H9 (cell line): ENCODE data around the gene PRKCB. TPM values are rescaled to one million over a fixed set of nuclear protein-coding genes. Genes with fewer than 3 reads are reported as not detected.
"Not testable (repeated sequence)": the region's sequence is repeated elsewhere in the genome, so short reads cannot be mapped to it uniquely, and the experiment has no call there.

Source experiments
- DNase-seq: peaks from one replicate; pipeline ENCODE4 v3.0.0-alpha.2; 2017
- H2AFZ ChIP-seq: one replicate; pipeline ENCODE4 v1.6.1; 2013; ENCODE audit warnings: mild to moderate bottlenecking, low read length, control low read depth, moderate library complexity
- H2AK5ac ChIP-seq: 2 replicates; pipeline ENCODE4 v1.6.1; 2013; ENCODE audit warnings: low read length, control low read depth, mixed read lengths; ENCODE audit not compliant: insufficient read length
- H2BK120ac ChIP-seq: one replicate; pipeline ENCODE4 v1.6.1; 2013; ENCODE audit warnings: low read depth, mild to moderate bottlenecking, low read length, control low read depth, inconsistent platforms; ENCODE audit not compliant: poor library complexity, severe bottlenecking
- H2BK12ac ChIP-seq: 2 replicates; pipeline ENCODE4 v1.6.1; 2013; ENCODE audit warnings: low read length, control low read depth, mixed read lengths, low read depth; ENCODE audit not compliant: insufficient read length
- H2BK15ac ChIP-seq: 2 replicates; pipeline ENCODE4 v1.6.1; 2013; ENCODE audit warnings: low read depth, low read length, control low read depth
- H2BK20ac ChIP-seq: one replicate; pipeline ENCODE4 v1.6.1; 2013; ENCODE audit warnings: low read depth, mild to moderate bottlenecking, low read length, control low read depth, inconsistent platforms; ENCODE audit not compliant: poor library complexity, severe bottlenecking
- H2BK5ac ChIP-seq: 2 replicates; pipeline ENCODE4 v1.6.1; 2013; ENCODE audit warnings: low read length, control low read depth, mixed read lengths; ENCODE audit not compliant: insufficient read length
- H3K14ac ChIP-seq: 2 replicates; pipeline ENCODE4 v1.6.1; 2013; ENCODE audit warnings: low read length, control low read depth; ENCODE audit not compliant: insufficient read depth
- H3K18ac ChIP-seq: 2 replicates; pipeline ENCODE4 v1.6.1; 2013; ENCODE audit warnings: low read depth, mild to moderate bottlenecking, mixed read lengths, low read length, control low read depth; ENCODE audit not compliant: insufficient read length
- H3K23ac ChIP-seq: 2 replicates; pipeline ENCODE4 v1.6.1; 2013; ENCODE audit warnings: low read length, control low read depth, mixed read lengths, low read depth; ENCODE audit not compliant: insufficient read length
- H3K23me2 ChIP-seq: 2 replicates; pipeline ENCODE4 v1.6.1; 2013; ENCODE audit warnings: low read depth, mild to moderate bottlenecking, mixed read lengths, low read length, control low read depth; ENCODE audit not compliant: insufficient read length, poor library complexity, severe bottlenecking
- H3K27ac ChIP-seq: 2 replicates; pipeline ENCODE4 v1.5.1; 2013; ENCODE audit warnings: low read length, control low read depth, mixed read lengths, low read depth; ENCODE audit not compliant: insufficient read length
- H3K27me3 ChIP-seq: 2 replicates; pipeline ENCODE4 v1.6.1; 2013; ENCODE audit warnings: low read length, control low read depth, inconsistent platforms; ENCODE audit not compliant: insufficient read depth
- H3K4ac ChIP-seq: 2 replicates; pipeline ENCODE4 v1.6.1; 2013; ENCODE audit warnings: low read depth, mild to moderate bottlenecking, control low read depth, inconsistent platforms, low read length, moderate library complexity
- H3K4me1 ChIP-seq: 2 replicates; pipeline ENCODE4 v1.6.1; 2013; ENCODE audit warnings: low read length, control low read depth, inconsistent platforms; ENCODE audit not compliant: insufficient read depth
- H3K4me2 ChIP-seq: 2 replicates; pipeline ENCODE4 v1.6.1; 2013; ENCODE audit warnings: low read length, control low read depth, mixed read lengths; ENCODE audit not compliant: insufficient read length, insufficient read depth
- H3K56ac ChIP-seq: 2 replicates; pipeline ENCODE4 v1.6.1; 2013; ENCODE audit warnings: low read depth, mild to moderate bottlenecking, mixed read lengths, low read length, control low read depth; ENCODE audit not compliant: insufficient read length
- H3K79me1 ChIP-seq: 2 replicates; pipeline ENCODE4 v1.6.1; 2013; ENCODE audit warnings: low read depth, mild to moderate bottlenecking, moderate library complexity, low read length, control low read depth, inconsistent platforms; ENCODE audit not compliant: insufficient read depth, poor library complexity, severe bottlenecking
- H3K79me2 ChIP-seq: 2 replicates; pipeline ENCODE4 v1.6.1; 2013; ENCODE audit warnings: low read length, control low read depth, inconsistent platforms; ENCODE audit not compliant: insufficient read depth
- H3K9ac ChIP-seq: 2 replicates; pipeline ENCODE4 v1.6.1; 2013; ENCODE audit warnings: low read length, control low read depth, mixed read lengths; ENCODE audit not compliant: insufficient read length; ENCODE audit errors: extremely low read depth
- H3K9me3 ChIP-seq: one replicate; pipeline ENCODE4 v1.6.1; 2013; ENCODE audit warnings: low read depth, low read length, inconsistent platforms; ENCODE audit not compliant: control insufficient read depth
- H3T11ph ChIP-seq: one replicate; pipeline ENCODE4 v1.6.1; 2013; ENCODE audit warnings: mild to moderate bottlenecking, low read length, control low read depth, inconsistent platforms
- H4K20me1 ChIP-seq: one replicate; pipeline ENCODE4 v1.6.1; 2013; ENCODE audit not compliant: control insufficient read depth, insufficient read length, insufficient read depth
- H4K5ac ChIP-seq: 2 replicates; pipeline ENCODE4 v1.6.1; 2013; ENCODE audit warnings: low read depth, mild to moderate bottlenecking, mixed read lengths, low read length, control low read depth; ENCODE audit not compliant: insufficient read length
- H4K8ac ChIP-seq: replicated peaks from 2 replicates; pipeline ENCODE4 v1.6.1; 2013; ENCODE audit warnings: low read length, control low read depth, mixed read lengths, low read depth; ENCODE audit not compliant: insufficient read length
- H4K91ac ChIP-seq: 2 replicates; pipeline ENCODE4 v1.6.1; 2013; ENCODE audit warnings: low read depth, mild to moderate bottlenecking, moderate library complexity, mixed read lengths, low read length, control low read depth; ENCODE audit not compliant: insufficient read length
- H3K27ac Mint-ChIP-seq, 3 experiments: 2 replicates in 2 of 3; 3 replicates in 1 of 3; pipeline ENCODE4 v1.8.0; 2020 to 2021; ENCODE audit warnings: mixed read lengths in 3 of 3, mild to moderate bottlenecking in 1 of 3, moderate library complexity in 1 of 3
- H3K27me3 Mint-ChIP-seq: 2 replicates; pipeline ENCODE4 v1.8.0; 2021; ENCODE audit warnings: low read depth, mild to moderate bottlenecking, moderate library complexity, mixed read lengths
- H3K36me3 Mint-ChIP-seq, 3 experiments: 2 replicates in 2 of 3; 3 replicates in 1 of 3; pipeline ENCODE4 v1.8.0; 2020 to 2021; ENCODE audit warnings: low read depth in 3 of 3, mixed read lengths in 3 of 3; ENCODE audit not compliant: insufficient read depth in 1 of 3
- H3K4me1 Mint-ChIP-seq, 2 experiments: 2 replicates each; pipeline ENCODE4 v1.8.0; 2020; ENCODE audit warnings: mixed read lengths in 2 of 2
- H3K4me3 Mint-ChIP-seq, 2 experiments: 2 replicates in 1 of 2; 3 replicates in 1 of 2; pipeline ENCODE4 v1.8.0; 2020 to 2021; ENCODE audit warnings: mild to moderate bottlenecking in 2 of 2, mixed read lengths in 2 of 2, moderate library complexity in 1 of 2
- H3K9me3 Mint-ChIP-seq, 2 experiments: 2 replicates in 1 of 2; 3 replicates in 1 of 2; pipeline ENCODE4 v1.8.0; 2020; ENCODE audit warnings: mild to moderate bottlenecking in 2 of 2, mixed read lengths in 2 of 2, moderate library complexity in 1 of 2
- WGBS: extraction: QIAGEN DNeasy Blood & Tissue Kit; methylation state at CpG from one replicate; pipeline ENCODE4 v1.1.7; 2013; ENCODE audit warnings: missing lambda C conversion rate, low lambda C conversion rate, mixed read lengths; ENCODE audit not compliant: insufficient read length; ENCODE audit errors: extremely low coverage; 5-methylcytosine and 5-hydroxymethylcytosine counted together
- total RNA-seq: library from RNA; stranded (reverse); gene quantifications from 2 replicates; pipeline ENCODE4 v1.2.1, GENCODE V29; 2021
- TF ChIP-seq, protein P1 (sequence below): fragments of 200-600 bp; sonication (generic); conservative IDR thresholded peaks from 3 replicates; pipeline ENCODE4 v1.8.0; 2021; ENCODE audit warnings: antibody characterized with exemption, mild to moderate bottlenecking

PRKCB gene
- total RNA-seq, 1 experiment from 2014 or later, result 7.0 TPM

DNA sequence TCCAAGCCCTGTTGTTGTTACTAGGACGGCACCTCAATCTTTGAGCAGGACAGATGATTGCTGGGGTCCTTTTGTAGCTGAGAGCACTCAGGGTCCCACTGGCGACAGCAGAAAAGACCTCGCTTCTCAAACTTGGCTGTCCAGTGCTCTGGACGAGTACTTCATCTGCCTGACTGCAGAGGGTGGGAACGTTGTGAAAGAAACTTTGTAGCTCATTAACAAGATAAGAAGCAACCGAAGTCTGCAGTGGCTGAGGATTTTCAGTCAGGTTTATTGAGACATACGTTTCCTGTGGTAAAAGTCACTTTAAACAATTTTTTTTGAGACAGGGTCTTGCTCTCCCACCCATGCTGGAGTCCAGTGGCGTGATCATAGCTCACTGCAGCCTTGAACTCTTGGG is 191.7 kb downstream of the PRKCB start:
- Histone ChIP-seq H3K56ac (no peak overlapping the region), H3K27ac (no peak overlapping the region), H3K23ac (no peak overlapping the region), H2BK12ac (no peak overlapping the region), H3K79me1 (no peaks in the 10 kb centered on the region), H3K14ac (no peak overlapping the region), H3K4me2 (no peak overlapping the region), H4K5ac (no peak overlapping the region), H3K79me2 (no peaks in the 10 kb centered on the region), H2AK5ac (no peak overlapping the region), H2BK20ac (no peak overlapping the region), H3K9me3 (no peaks in the 10 kb centered on the region), H4K20me1 (no peaks in the 10 kb centered on the region), H2BK5ac (no peak overlapping the region), H2AFZ (no peak overlapping the region), H4K91ac (no peak overlapping the region), H4K8ac (no peak overlapping the region), H3K4ac (no peak overlapping the region), H3K27me3 (no peaks in the 10 kb centered on the region), H2BK120ac (no peak overlapping the region), H2BK15ac (no peak overlapping the region), H3T11ph (no peak overlapping the region), H3K18ac (no peak overlapping the region), H3K23me2 (no peaks in the 10 kb centered on the region), H3K4me1 (no peaks in the 10 kb centered on the region), H3K9ac (no peak overlapping the region)
- Mint-ChIP-seq H3K9me3 (no peaks in the 10 kb centered on the region), H3K36me3 (no peaks in the 10 kb centered on the region), H3K27ac (no peak overlapping the region), H3K27me3 (peaks cover 31% of the 10 kb centered on the region), H3K4me3 (no peak overlapping the region), H3K4me1 (no peaks in the 10 kb centered on the region)
- no peak for DNase-seq
- TF ChIP-seq, protein P1, sequence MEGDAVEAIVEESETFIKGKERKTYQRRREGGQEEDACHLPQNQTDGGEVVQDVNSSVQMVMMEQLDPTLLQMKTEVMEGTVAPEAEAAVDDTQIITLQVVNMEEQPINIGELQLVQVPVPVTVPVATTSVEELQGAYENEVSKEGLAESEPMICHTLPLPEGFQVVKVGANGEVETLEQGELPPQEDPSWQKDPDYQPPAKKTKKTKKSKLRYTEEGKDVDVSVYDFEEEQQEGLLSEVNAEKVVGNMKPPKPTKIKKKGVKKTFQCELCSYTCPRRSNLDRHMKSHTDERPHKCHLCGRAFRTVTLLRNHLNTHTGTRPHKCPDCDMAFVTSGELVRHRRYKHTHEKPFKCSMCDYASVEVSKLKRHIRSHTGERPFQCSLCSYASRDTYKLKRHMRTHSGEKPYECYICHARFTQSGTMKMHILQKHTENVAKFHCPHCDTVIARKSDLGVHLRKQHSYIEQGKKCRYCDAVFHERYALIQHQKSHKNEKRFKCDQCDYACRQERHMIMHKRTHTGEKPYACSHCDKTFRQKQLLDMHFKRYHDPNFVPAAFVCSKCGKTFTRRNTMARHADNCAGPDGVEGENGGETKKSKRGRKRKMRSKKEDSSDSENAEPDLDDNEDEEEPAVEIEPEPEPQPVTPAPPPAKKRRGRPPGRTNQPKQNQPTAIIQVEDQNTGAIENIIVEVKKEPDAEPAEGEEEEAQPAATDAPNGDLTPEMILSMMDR, result no peak
- WGBS, result no CpG with 5 or more reads among the region's 8 CpGs

DNA sequence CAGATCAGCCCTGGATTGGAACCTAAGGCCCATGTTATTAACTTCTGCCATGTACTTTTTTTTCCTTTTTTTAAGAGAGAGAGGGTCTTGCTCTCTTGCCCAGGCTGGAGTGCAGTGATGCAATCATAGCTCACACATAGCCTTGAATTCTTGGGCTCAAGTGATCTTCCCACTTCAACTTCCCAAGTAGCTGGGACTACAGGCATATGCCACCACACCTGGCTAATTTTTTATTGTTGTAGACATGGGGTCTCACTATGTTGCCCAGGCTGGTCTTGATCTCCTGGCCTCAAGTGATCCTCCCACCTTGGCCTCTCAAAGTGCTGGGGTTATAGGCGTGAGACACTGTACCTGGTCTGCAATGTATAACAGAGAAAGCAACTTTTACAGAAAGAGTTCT is 194.1 kb downstream of the PRKCB start:
- not testable (repeated sequence) for H3K14ac ChIP-seq, H4K5ac ChIP-seq, H2BK5ac ChIP-seq, H3K79me1 ChIP-seq, H3K9me3 Mint-ChIP-seq, H2AFZ ChIP-seq, H3K36me3 Mint-ChIP-seq, H3K4me1 ChIP-seq, H3K23ac ChIP-seq, H2BK12ac ChIP-seq, H3K56ac ChIP-seq, H3K18ac ChIP-seq, H3K4me2 ChIP-seq, H2BK120ac ChIP-seq, H3K23me2 ChIP-seq, H2BK15ac ChIP-seq, H4K20me1 ChIP-seq, H3K9ac ChIP-seq, H2BK20ac ChIP-seq, H3K9me3 ChIP-seq, H3K4me3 Mint-ChIP-seq, H3K79me2 ChIP-seq, H3T11ph ChIP-seq, H4K8ac ChIP-seq, H3K4ac ChIP-seq, H3K27ac ChIP-seq, H3K27me3 ChIP-seq, H3K4me1 Mint-ChIP-seq, H4K91ac ChIP-seq, H3K27ac Mint-ChIP-seq, DNase-seq, H2AK5ac ChIP-seq
- H3K27me3 Mint-ChIP-seq, result peaks cover 30% of the 10 kb centered on the region
- WGBS, result no CpG with 5 or more reads among the region's 1 CpG
